K562 (cell line): ENCODE measurements around the gene KAT14. TPM values are rescaled to one million over a fixed set of nuclear protein-coding genes. Genes with fewer than 3 reads are reported as not detected.

Source experiments
- BCL6 ChIP-seq: fragments of 250-450 bp; sonication (Bioruptor Pico); IDR thresholded peaks from 2 replicates; pipeline ENCODE4 v1.4.0; 2020
- CREB3L1 ChIP-seq: fragments of 450-650 bp; IDR thresholded peaks from 2 replicates; pipeline ENCODE4 v1.6.1; 2014; ENCODE audit warnings: low read depth, mild to moderate bottlenecking, moderate library complexity, borderline replicate concordance
- CXXC5 ChIP-seq: fragments of 250-450 bp; sonication (Bioruptor Pico); IDR thresholded peaks from 2 replicates; pipeline ENCODE4 v1.8.0; 2022; ENCODE audit warnings: inconsistent platforms, mild to moderate bottlenecking, moderate library complexity
- GMEB1 ChIP-seq: fragments of 250-450 bp; sonication (Bioruptor Pico); IDR thresholded peaks from 2 replicates; pipeline ENCODE4 v1.4.0; 2020; ENCODE audit warnings: mild to moderate bottlenecking
- MLLT1 ChIP-seq, 2 experiments: fragments of 450-650 bp; IDR thresholded peaks; 2 replicates each; pipeline ENCODE4 v1.6.1; 2016
- NEUROD1 ChIP-seq: fragments of 150-350 bp; IDR thresholded peaks from 2 replicates; pipeline ENCODE4 v1.6.1; 2014; ENCODE audit warnings: borderline replicate concordance, low read length, low read depth; ENCODE audit not compliant: partially characterized antibody
- RAD51 ChIP-seq: fragments of 450-650 bp; IDR thresholded peaks from 2 replicates; pipeline ENCODE4 v1.7.1; 2016; ENCODE audit warnings: low read depth, mild to moderate bottlenecking, borderline replicate concordance
- SMAD4 ChIP-seq: fragments of 250-450 bp; sonication (Bioruptor Pico); conservative IDR thresholded peaks from 2 replicates; pipeline ENCODE4 v1.8.0; 2021; ENCODE audit warnings: inconsistent platforms, mild to moderate bottlenecking, moderate library complexity
- SP2 ChIP-seq: IDR thresholded peaks from 2 replicates; pipeline ENCODE4 v1.6.1; 2011; ENCODE audit warnings: mild to moderate bottlenecking, low read depth, low read length, moderate library complexity; ENCODE audit not compliant: poor library complexity, severe bottlenecking; ENCODE audit errors: extremely low read depth
- XRCC5 ChIP-seq: fragments of 200-400 bp; formaldehyde crosslinking; IDR thresholded peaks from 2 replicates; pipeline ENCODE4 v1.6.1; 2017; ENCODE audit warnings: low read depth, mild to moderate bottlenecking, low read length
- ZBTB9 ChIP-seq: fragments of 450-650 bp; formaldehyde crosslinking; IDR thresholded peaks from 2 replicates; pipeline ENCODE4 v1.4.0; 2020; ENCODE audit warnings: mild to moderate bottlenecking, moderate library complexity
- ZNF165 ChIP-seq: fragments of 250-450 bp; sonication (Bioruptor Pico); IDR thresholded peaks from 2 replicates; pipeline ENCODE4 v1.4.0; 2020; ENCODE audit warnings: borderline replicate concordance
- polyA plus RNA-seq, 8 experiments: library from polyadenylated mRNA; depleted of rRNA in 4 of 8; stranded (reverse) in 5 of 8; unstranded in 3 of 8; fragments of >200 nt; fragmentation: Nextera tagmentation in 2 of 8; fragmentation: Illumina TruSeq in 1 of 8; extraction: Ambion mirVana in 2 of 8; extraction: Trizol in 1 of 8; gene quantifications; 2 replicates each; pipeline versions ENCODE4 v1.2.1 to v1.2.3, GENCODE V29; 2011 to 2014; ENCODE audit warnings: inconsistent platforms in 1 of 8, missing spikeins in 1 of 8
- total RNA-seq, 7 experiments: library from RNA; depleted of rRNA in 6 of 7; stranded (reverse); fragments of >200 nt in 6 of 7; fragmentation: Illumina TruSeq in 2 of 7; extraction: Trizol in 2 of 7; gene quantifications; 2 replicates each; pipeline versions ENCODE4 v1.2.1 to v1.2.3, GENCODE V29; 2011 to 2021; ENCODE audit warnings: low replicate concordance in 1 of 7
- TF ChIP-seq, protein P1 (sequence below): sonication (generic); formaldehyde crosslinking; IDR thresholded peaks from 2 replicates; pipeline ENCODE4 v1.8.0; 2022; ENCODE audit warnings: mild to moderate bottlenecking, missing genetic modification reagents
- TF ChIP-seq, protein P2 (sequence below): fragments of 450-650 bp; IDR thresholded peaks from 2 replicates; pipeline ENCODE4 v1.6.1; 2018; ENCODE audit not compliant: partially characterized antibody

The KAT14 gene
- total and polyA plus RNA-seq, 9 of the 15 experiments (the other 6 are each of a cell fraction or from before 2014, with no cell fraction given), result 1.7 to 7.2 (median 5.6) TPM

DNA sequence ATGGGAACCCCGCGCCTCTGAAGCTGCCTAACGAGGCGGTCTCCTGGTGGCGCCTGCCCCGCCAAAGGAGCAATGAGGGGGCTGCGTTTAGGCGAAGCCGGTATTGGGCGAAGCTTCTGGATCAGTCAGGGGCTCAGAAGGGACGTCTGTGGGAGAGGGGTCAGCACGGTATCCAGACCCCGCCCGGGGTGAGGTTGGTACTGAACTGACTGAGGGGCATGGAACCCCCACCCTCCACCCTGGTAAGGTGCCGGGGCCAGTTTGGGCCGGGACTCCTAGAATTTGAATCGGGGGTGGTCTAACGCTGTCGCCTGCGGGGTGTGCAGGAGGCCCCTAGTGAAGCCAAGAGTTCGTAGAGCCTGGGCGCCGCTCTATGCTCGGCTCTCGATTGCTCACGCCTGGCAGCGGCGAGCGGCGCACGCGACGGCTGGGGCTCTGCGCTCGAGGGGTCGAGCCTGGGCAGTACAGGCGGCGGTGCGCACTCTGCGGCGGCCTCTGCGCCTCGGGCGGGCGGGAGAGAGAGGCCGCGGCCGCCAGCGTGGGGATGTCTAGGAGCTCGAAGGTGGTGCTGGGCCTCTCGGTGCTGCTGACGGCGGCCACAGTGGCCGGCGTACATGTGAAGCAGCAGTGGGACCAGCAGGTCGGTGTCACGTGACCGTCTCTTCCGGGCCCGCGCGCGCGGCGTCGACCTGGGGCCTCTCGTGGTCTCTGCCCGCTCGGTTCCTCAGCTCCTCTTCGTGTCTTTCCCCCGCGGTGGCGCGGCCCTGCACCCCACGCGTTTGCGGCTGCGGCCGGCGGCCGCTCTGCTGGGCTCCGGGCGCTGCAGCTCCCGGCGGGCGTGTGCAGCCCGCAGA is at the start of gene KAT14, which contains the start of gene PET117 (continued):
- TF ChIP-seq CXXC5 (CRISPR knock-in tag) (peak; percentile 95), NEUROD1 (peak; percentile 72), CREB3L1 (peak; percentile 53; the same call in 1 of the 2 replicates), MLLT1 (IDR thresholded peaks at IDR 0.05) (peak in 1 of 2 experiments; percentile 100; a peak in 2 of 4 replicates), XRCC5 (peak; percentile 95; the same call in 1 of the 2 replicates), ZNF165 (CRISPR knock-in tag) (no peak), RAD51 (peak; percentile 97), ZBTB9 (CRISPR knock-in tag) (peak; percentile 80), GMEB1 (CRISPR knock-in tag) (peak; percentile 89), BCL6 (CRISPR knock-in tag) (no peak), SMAD4 (peak; percentile 80), SP2 (no peak)
- TF ChIP-seq, protein P1, sequence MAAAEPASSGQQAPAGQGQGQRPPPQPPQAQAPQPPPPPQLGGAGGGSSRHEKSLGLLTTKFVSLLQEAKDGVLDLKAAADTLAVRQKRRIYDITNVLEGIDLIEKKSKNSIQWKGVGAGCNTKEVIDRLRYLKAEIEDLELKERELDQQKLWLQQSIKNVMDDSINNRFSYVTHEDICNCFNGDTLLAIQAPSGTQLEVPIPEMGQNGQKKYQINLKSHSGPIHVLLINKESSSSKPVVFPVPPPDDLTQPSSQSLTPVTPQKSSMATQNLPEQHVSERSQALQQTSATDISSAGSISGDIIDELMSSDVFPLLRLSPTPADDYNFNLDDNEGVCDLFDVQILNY (CRISPR knock-in tag), result peak; percentile 73; the same call in 1 of the 2 replicates
- TF ChIP-seq, protein P2, sequence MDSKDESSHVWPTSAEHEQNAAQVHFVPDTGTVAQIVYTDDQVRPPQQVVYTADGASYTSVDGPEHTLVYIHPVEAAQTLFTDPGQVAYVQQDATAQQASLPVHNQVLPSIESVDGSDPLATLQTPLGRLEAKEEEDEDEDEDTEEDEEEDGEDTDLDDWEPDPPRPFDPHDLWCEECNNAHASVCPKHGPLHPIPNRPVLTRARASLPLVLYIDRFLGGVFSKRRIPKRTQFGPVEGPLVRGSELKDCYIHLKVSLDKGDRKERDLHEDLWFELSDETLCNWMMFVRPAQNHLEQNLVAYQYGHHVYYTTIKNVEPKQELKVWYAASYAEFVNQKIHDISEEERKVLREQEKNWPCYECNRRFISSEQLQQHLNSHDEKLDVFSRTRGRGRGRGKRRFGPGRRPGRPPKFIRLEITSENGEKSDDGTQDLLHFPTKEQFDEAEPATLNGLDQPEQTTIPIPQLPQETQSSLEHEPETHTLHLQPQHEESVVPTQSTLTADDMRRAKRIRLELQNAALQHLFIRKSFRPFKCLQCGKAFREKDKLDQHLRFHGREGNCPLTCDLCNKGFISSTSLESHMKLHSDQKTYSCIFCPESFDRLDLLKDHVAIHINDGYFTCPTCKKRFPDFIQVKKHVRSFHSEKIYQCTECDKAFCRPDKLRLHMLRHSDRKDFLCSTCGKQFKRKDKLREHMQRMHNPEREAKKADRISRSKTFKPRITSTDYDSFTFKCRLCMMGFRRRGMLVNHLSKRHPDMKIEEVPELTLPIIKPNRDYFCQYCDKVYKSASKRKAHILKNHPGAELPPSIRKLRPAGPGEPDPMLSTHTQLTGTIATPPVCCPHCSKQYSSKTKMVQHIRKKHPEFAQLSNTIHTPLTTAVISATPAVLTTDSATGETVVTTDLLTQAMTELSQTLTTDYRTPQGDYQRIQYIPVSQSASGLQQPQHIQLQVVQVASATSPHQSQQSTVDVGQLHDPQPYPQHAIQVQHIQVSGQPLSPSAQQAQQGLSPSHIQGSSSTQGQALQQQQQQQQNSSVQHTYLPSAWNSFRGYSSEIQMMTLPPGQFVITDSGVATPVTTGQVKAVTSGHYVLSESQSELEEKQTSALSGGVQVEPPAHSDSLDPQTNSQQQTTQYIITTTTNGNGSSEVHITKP, result peak; percentile 36
